Ramos (cell line): ENCODE measurements around the gene PRRC1.

Experiments
- in situ Hi-C: fragments of 300-500 bp; cut with MboI; formaldehyde crosslinking; loops from one replicate; pipeline ENCODE4 v1.14.3; 2022; ENCODE audit warnings: low sequenced_read_pairs; ENCODE audit not compliant: unreplicated experiment

Gene PRRC1

DNA sequence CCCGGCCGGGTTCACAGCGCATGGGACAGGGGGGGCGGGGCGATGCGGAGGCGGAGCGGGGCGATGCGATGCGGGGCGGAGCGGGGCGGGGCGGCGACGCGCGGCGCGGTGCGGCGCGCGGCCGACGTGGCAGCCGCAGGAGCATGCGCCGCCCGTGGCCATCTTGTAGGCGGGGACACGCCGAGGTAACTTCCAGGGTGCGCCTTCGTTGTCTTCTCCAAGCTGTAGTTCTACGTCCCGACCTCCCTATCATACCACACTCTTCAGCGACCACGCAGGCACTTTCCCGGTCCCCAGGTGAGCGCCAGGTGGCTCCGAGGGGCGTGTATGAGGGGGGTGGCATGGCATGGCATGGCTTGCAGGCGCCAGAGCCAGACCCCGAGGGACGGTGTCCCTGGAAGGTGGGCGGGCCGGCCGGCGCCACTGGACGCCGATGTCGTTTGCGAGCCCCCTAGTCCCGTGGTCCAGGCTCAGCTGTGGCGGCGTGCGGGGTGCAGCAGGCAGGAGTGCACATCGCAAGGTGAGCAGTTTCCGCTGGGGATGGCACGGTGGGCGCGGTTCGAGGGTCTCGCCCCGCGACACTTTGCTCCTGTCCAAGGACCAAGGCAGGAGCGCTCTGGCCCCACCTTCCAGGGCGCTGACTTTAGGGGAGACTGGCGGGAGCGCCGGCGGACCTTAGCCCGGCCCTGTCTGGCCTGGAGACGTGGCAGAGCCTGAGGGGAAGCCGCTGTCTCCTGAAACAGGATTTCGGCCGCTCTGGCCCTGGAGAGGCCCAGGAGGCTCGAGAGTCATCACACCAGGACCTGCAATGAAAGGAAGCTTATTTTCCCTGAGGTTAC is at the start of gene PRRC1:
TSS of gene PRRC1 (plus strand) at position 161 of the 839 bp plus-strand sequence. CDS start 5,840 bp downstream, outside the sequence.
- in situ Hi-C loops: no loop called here

DNA sequence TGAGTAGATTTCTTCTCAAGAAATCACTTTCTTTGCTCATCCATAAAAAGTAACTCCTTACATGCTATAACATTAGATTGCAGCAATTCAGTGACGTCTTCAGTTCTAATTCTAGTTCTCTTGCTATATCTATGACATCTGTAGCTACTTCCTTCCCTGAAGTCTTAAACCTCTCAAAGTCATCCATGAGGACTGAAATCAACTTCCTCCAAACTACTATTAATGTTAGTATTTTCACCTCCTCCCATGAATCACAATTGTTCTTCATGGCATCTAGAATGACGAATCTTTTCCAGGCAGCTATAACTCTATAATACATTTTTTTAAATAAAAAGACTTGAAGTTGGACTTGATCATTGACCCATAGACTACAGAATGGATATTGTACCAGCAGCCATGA is 46.2 kb upstream of the PRRC1 start:
- in situ Hi-C loops: no loop called here

- in situ Hi-C loops: no loop called here
These were observed 44.7 kb upstream of the PRRC1 start for GRCh38 chr5:127472700-127473099.

- in situ Hi-C loops: loop anchor here (25.0 kb wide), 1 partner anchor 824 kb away; no protein-coding TSS in a partner anchor
These were observed 31.0 kb upstream of the PRRC1 start for GRCh38 chr5:127486471-127486870.

DNA sequence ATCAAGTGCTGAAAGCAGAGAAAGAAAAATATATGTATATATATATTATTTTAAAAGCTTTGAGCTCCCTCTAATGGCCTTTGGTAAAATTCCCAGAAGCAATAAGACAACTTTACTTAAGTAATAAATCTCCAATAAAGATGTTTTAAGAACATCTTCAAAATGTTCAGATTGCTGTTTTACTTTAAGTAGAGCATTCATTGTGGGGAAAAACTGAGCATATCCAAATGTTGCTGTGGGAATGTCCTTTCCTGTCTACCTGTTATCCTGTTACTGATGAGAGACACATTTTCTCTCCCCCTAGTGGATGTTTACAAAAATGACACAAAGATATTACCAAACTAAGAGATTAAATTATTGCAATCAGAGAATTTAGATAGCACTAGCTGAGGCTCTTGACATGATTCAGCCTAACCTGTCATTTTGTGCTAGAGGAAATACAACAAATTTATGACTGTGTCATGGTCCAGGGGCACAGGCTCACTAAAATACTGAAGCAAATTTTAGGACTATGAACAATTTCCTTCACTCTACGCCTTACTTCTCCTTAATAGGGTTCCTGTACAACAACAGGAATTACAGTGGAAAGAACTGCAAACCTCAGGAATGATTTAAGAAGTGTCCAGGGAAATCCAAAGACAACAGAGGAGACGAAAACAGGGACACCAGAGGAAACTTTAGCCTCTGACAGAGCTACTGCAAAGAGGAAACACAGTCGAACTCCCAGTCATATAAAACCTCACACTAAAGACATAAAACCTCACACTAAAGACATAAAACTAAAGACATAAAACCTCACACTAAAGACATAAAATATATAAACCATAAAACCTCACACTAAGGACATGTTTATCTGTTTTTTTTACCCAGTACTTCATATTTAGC is 24.3 kb upstream of the PRRC1 start:
- in situ Hi-C loops: loop anchor here (25.0 kb wide), 1 partner anchor 831 kb away; no protein-coding TSS in a partner anchor

DNA sequence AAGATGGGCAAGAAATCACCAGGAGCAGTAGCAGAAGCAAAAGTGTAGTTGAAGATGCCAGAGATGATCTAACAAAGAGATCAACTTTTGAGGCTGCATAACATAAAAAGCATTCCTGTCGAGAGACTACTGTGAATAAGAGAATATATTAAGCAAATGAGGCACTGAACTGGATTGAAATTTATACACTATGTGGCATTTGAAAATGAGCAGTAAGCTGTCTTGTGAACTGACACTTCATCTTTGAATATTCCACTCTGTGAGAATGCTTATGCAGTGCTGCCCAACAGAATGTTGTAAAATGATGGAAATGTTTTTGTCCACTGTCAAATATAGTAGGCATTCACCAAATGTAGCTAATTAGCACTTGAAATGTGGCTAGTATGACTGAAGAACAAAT is 18.9 kb upstream of the PRRC1 start:
- in situ Hi-C loops: loop anchor here (25.0 kb wide), 1 partner anchor 836 kb away; no protein-coding TSS in a partner anchor

DNA sequence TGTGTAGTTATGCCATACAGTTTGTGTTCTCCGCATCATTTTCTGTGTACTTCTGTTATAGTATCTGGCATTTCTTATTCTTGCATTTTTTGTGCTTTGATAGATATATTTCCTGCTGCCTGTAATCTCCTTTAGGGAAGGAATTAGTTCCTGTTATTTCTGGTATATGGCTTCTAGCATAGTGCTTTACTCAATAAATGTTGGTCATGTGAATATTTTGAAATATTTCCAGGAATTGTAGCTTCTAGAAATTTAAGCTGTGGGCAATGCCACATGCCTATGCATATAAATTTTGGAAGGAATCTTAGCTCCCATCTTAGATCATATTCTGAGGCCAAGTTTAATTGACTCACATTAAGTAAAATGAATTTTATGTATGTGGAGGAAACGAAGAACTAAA is 11.5 kb upstream of the PRRC1 start:
- in situ Hi-C loops: no loop called here

DNA sequence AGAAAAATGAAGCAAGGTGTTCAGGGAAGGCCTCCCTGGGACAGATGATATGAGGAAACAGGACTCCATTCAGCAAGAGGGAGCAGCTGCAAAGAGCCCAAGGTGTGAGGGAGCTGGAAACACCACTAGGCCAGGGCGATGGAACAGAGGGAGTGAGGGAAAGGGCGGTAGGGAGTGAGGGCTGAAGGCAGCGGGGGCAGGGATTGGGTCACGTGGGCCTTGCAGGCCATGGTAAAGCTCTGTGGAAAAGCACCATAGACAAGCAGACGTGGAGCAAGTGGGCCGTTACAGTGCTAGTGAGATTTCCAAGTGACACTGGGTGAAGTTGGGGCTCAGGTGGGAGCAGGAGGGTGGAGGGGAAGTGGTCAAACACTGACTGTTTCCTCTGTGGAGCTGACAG is 10.8 kb upstream of the PRRC1 start:
- in situ Hi-C loops: no loop called here

- in situ Hi-C loops: no loop called here
These were observed 8.6 kb upstream of the PRRC1 start for GRCh38 chr5:127508644-127509373.

GRCh38 chr5:127513408-127513970 is 4.0 kb upstream of the PRRC1 start:
- in situ Hi-C loops: no loop called here

DNA sequence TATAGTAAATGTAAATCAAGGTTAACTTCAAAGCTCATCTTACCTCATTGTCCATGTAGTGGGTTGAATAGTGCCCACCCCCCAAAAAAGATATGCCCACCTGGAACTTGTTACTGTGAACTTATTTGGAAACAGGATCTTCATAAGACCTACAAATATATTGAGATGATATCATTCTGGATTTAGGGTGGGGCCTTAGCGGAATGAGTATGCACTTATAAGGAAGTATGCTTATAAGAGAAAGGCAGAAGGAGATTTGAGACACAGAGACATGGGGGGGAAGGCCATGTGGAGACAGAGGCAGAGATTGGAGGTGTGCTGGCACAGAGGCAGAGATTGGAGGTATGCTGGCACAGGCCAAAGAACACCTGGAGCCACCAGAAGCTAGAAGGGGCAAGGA is 2.6 kb upstream of the PRRC1 start:
- in situ Hi-C loops: no loop called here

DNA sequence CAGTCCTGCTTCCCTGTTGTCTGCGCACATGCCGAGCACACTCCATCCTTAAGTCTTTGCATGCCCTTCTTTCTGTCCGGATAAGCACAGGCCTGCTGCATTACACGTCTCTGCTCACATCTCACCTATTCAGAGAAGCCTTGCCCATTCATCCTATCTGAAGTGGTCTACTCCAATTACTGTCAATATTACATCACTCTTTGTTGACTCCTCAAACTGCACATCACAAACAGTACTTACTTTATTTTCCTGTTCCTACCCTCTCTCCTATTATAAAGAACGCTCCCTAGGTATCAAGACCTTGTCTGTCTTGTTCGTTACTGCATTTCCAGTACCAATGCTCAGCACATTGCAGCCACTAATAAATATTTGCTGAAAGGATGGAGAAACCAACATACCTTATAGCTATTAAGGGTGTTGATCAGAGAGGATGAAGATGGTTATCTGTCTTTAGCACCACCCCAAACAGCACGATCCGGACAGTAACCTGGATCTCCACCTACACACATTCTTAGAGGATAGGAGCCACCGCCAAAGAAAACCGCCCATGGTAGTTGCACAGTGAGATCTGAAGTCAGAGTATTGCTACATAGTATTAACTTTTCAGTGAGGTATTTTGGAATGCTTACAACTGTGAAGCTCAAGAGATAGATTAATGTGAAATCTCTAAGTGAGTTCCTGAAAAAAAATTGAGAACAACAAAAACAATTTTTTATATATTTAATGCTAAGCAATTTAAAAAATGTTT is 1.6 kb upstream of the PRRC1 start:
- in situ Hi-C loops: no loop called here

DNA sequence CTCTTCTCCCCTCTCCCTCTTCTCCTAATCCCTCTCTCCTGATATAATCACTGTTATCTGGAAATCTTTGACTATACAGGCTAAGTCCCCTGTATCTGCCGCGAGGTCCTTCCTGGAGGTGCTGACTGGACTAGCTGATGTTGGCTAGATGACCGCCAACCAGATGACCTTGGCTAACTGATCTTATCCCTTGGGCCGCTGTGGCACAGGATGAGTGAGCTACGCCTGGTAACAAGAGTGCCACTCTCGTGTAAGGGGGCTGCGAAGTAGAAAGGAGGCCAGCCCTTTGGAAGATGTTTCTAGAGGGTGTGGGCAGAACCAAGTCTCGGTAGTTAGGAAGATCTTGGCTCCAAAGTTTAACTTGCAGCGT is 345 bp upstream of the PRRC1 start:
- in situ Hi-C loops: no loop called here

DNA sequence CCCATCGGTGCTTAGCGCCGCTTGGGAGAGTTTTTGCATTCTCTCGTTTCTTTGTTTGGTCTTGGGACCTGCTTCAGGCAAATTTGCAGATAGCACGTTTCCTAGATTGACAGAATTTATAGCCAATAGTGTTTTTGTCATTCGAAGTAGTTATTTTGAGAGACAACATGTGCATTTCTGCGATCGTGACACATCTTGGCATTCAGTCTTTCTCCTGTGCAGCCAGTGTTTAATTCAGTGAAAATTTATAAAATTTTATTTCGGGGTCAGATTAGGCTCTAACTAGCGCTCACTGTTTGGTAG is 830 bp downstream of the PRRC1 start:
- in situ Hi-C loops: no loop called here

- in situ Hi-C loops: no loop called here
These were observed 2.1 kb downstream of the PRRC1 start for GRCh38 chr5:127519527-127519926.

DNA sequence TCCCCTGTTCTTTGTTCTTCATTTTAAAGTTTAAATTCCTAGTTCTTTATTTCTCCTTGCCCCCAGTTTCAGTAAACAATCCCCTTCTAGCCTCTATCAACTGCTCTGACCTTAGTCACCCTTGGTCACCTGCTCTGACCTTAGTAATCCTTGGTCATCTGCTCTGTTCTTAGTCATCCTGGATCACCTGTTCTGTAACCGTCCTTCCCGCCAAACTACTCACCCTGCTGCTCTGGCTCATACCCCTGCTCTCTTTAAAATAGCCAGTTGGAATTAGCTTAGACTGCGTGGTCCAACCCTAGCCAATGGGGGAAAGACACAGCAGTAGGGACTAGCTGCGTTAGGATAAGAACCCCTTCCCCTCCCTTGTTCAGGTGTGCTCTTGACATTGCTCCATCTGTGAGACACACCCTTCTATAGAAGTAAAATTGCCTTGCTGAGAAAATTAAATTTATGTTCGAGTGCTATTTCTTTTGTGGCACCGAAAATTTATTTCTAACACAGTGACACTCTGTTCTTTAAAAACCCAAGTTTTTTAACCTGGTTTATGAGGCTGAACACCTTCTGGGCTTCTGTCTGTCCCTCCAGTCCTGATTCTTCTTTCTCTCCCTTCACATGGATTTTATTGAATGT is 3.8 kb downstream of the PRRC1 start:
- in situ Hi-C loops: no loop called here

DNA sequence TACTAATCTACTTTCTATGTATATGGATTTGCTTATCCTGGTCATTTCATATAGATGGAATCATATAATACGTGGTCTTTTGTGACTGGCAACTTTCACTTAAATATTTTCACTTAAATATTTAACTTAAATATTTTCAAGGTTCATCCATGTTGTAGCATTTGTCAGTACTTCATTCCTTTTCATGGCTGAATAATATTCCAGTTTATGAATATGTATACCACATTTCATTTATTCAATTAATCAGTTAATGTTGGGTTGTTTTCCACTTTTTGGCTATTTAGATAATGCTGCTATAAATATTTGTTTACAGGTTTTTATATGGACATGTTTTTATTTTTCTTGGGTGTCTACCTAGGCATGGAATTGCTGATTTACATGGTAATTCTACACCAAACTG is 7.7 kb downstream of the PRRC1 start:
- in situ Hi-C loops: no loop called here

GRCh38 chr5:127529904-127530682 is 12.7 kb downstream of the PRRC1 start:
- in situ Hi-C loops: no loop called here
